ENCODE results near the gene GNPNAT1. TPM values are rescaled to one million over a fixed set of nuclear protein-coding genes. Genes with fewer than 3 reads are reported as not detected.

The GNPNAT1 gene
- total and polyA plus RNA-seq, 10 donors = 3.4 to 12.6 (median 8.4) TPM

GRCh38 chr14:52786887-52787286 lies 4.5 kb downstream of the GNPNAT1 start:
- DNase-seq = no peak
- Histone ChIP-seq H3K4me3 (no peak overlapping the region), H3K9me3 (no peaks in the 10 kb centered on the region), H3K36me3 (peaks cover 0 to 14% (median 0%) of the 10 kb centered on the region in 6 donors), H3K27ac (no peak overlapping the region), H3K27me3 (replicated peaks in 1 of 7) (no peaks in the 10 kb centered on the region), H3K4me1 (peaks cover 8 to 34% (median 22%) of the 10 kb centered on the region in 6 donors)
- TF ChIP-seq POLR2AphosphoS5 (IDR thresholded peaks at IDR 0.05) (no peak), POLR2A (IDR thresholded peaks at IDR 0.05) (no peak)
- intact Hi-C loops (cut with DNase I; ENCODE audit: low total_unique reads) = no loop called here

- Histone ChIP-seq H3K4me1 (peaks cover 0 to 4% (median 0%) of the 10 kb centered on the region in 6 donors), H3K9me3 (no peaks in the 10 kb centered on the region), H3K36me3 (peaks cover 0 to 47% (median 0%) of the 10 kb centered on the region in 6 donors), H3K27ac (no peak overlapping the region), H3K27me3 (replicated peaks in 1 of 7) (no peaks in the 10 kb centered on the region), H3K4me3 (no peak overlapping the region)
- intact Hi-C loops (cut with DNase I; ENCODE audit: low total_unique reads) = no loop called here
- no peak for DNase-seq
- WGBS, 5 donors = 57 to 89% (median 77%) methylated on average over 1 of the region's 1 CpG
- TF ChIP-seq POLR2A (IDR thresholded peaks at IDR 0.05) (no peak), CTCF (IDR thresholded peaks at IDR 0.05 in 8 of 11, conservative IDR thresholded peaks at IDR 0.05 in 3 of 11) (no peak), POLR2AphosphoS5 (IDR thresholded peaks at IDR 0.05) (no peak)
These were observed 8.2 kb downstream of the GNPNAT1 start for GRCh38 chr14:52783206-52783605.

GRCh38 chr14:52781629-52782028 lies 9.8 kb downstream of the GNPNAT1 start:
- H3K4me3 ChIP-seq = no peak overlapping the region
- H3K27me3 ChIP-seq (replicated peaks in 1 of 7) = no peaks in the 10 kb centered on the region
- WGBS, 5 donors = 93 to 100% (median 100%) methylated on average over 1 of the region's 1 CpG
- H3K9me3 ChIP-seq = no peaks in the 10 kb centered on the region
- H3K36me3 ChIP-seq = peaks cover 0 to 63% (median 7%) of the 10 kb centered on the region in 6 donors
- no peaks in the 10 kb centered on the region for H3K4me1 ChIP-seq
- intact Hi-C loops (cut with DNase I; ENCODE audit: low total_unique reads) = no loop called here
- no peak for DNase-seq
- no peak for TF ChIP-seq POLR2AphosphoS5 (IDR thresholded peaks at IDR 0.05)
- TF ChIP-seq CTCF (IDR thresholded peaks at IDR 0.05 in 8 of 11, conservative IDR thresholded peaks at IDR 0.05 in 3 of 11) = no peak
- TF ChIP-seq POLR2A (IDR thresholded peaks at IDR 0.05) = no peak
- H3K27ac ChIP-seq = no peak overlapping the region

- 97 to 99% (median 98%) methylated on average over 1 of the region's 1 CpG for WGBS, 5 donors
These were observed 10.5 kb downstream of the GNPNAT1 start for GRCh38 chr14:52780893-52781292.

More at GRCh38 chr14:52780893-52781292, 10.5 kb downstream of the GNPNAT1 start:
- intact Hi-C loops (cut with DNase I; ENCODE audit: low total_unique reads) = no loop called here
- Histone ChIP-seq H3K4me1 (no peaks in the 10 kb centered on the region), H3K27ac (no peak overlapping the region), H3K36me3 (peaks cover 0 to 70% (median 10%) of the 10 kb centered on the region in 6 donors), H3K4me3 (no peak overlapping the region), H3K9me3 (no peaks in the 10 kb centered on the region), H3K27me3 (replicated peaks in 1 of 7) (no peaks in the 10 kb centered on the region)
- no peak for DNase-seq
- no peak for TF ChIP-seq POLR2A (IDR thresholded peaks at IDR 0.05)
- no peak for TF ChIP-seq POLR2AphosphoS5 (IDR thresholded peaks at IDR 0.05)
- no peak for TF ChIP-seq CTCF (IDR thresholded peaks at IDR 0.05 in 8 of 11, conservative IDR thresholded peaks at IDR 0.05 in 3 of 11)
